ENCODE measurements around the gene TMEM88. TPM values are rescaled to one million over a fixed set of nuclear protein-coding genes. Genes with fewer than 3 reads are reported as not detected.

TMEM88 gene
- total and polyA plus RNA-seq, 11 donors, result 16.7 to 130 (median 27.8) TPM

DNA sequence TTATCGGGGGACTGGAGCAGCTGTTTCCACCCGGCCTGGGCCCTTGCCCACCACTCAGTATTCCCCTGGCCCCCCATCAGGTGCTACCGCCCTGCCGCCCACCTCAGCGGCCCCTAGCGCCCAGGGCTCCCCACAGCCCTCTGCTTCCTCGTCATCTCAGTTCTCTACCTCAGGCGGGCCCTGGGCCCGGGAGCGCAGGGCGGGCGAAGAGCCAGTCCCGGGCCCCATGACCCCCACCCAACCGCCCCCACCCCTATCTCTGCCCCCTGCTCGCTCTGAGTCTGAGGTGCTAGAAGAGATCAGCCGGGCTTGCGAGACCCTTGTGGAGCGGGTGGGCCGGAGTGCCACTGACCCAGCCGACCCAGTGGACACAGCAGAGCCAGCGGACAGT lies 6.1 kb upstream of the TMEM88 start:
- WGBS, 4 donors, result 89 to 93% (median 90%) methylated on average over 19 to 21 of the region's 21 CpGs
- H3K4me3 ChIP-seq, result no peak overlapping the region
- ATAC-seq (no peak), DNase-seq (no peak)
- peaks cover 3 to 82% (median 74%) of the 10 kb centered on the region in 9 donors for H3K36me3 ChIP-seq
- peaks cover 5 to 39% (median 27%) of the 10 kb centered on the region in 12 donors for H3K4me1 ChIP-seq
- H3K27ac ChIP-seq, result no peak overlapping the region
- no peaks in the 10 kb centered on the region for H3K27me3 ChIP-seq
- H3K9me3 ChIP-seq, result no peaks in the 10 kb centered on the region
- intact Hi-C loops (cut with DNase I), result loop anchor here in 4 of 10 donors (10.0 kb wide), 5 partner anchors 296 to 614 kb away; partner anchors contain the start of genes CHRNB1 (in 1 of the 4), DVL2 (in 1 of the 4), GABARAP (in 1 of the 4) and PER1 (in 1 of the 4)
- no peak for TF ChIP-seq CTCF (IDR thresholded peaks at IDR 0.05)
- no peak for TF ChIP-seq POLR2A (IDR thresholded peaks at IDR 0.05)

GRCh38 chr17:7849130-7849750 lies 5.6 kb upstream of the TMEM88 start:
- intact Hi-C loops (cut with DNase I), result loop anchor here in 4 of 10 donors (10.0 kb wide), 5 partner anchors 296 to 614 kb away; partner anchors contain the start of genes CHRNB1 (in 1 of the 4), DVL2 (in 1 of the 4), GABARAP (in 1 of the 4) and PER1 (in 1 of the 4)
- H3K4me1 ChIP-seq, result peaks cover 5 to 36% (median 25%) of the 10 kb centered on the region in 12 donors
- peaks cover 3 to 86% (median 77%) of the 10 kb centered on the region in 9 donors for H3K36me3 ChIP-seq
- no peaks in the 10 kb centered on the region for H3K27me3 ChIP-seq
- TF ChIP-seq POLR2A (IDR thresholded peaks at IDR 0.05), result no peak
- TF ChIP-seq CTCF (IDR thresholded peaks at IDR 0.05), result no peak
- no peak overlapping the region for H3K27ac ChIP-seq
- H3K4me3 ChIP-seq, result no peak overlapping the region
- H3K9me3 ChIP-seq, result no peaks in the 10 kb centered on the region
- 87 to 90% (median 88%) methylated on average over 33 to 35 of the region's 35 CpGs for WGBS, 4 donors
- DNase-seq (no peak), ATAC-seq (no peak)

DNA sequence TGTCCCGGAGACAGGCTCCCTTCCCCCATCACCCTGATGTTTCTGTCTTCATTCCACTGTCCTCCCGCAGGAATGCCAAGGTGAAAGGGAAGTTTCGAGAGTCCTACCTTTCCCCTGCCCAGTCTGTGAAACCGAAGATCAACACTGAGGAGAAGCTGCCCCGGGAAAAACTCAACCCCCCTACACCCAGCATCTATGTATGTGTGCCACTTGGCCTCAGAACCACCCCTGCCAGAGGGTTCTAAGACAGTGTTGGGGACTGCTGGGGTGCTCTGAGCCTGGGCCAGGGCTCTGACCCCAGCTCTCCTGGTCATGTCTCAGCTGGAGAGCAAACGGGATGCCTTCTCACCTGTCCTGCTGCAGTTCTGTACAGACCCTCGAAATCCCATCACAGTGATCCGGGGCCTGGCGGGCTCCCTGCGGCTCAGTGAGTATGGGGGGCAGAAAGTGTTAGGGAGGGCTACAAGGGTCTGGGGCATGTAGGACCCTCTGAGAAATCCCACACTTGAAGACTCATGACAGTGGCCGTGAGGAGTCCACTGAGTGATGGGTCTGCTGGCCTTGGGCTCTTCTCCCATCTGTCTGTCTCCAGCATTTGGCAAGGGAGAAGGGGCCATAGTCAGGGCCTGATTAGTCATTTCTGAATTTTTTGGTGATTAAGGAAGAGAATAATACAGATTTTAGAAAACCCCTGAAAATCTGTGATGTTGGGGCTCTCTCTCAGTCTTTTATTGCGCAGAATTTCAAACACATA lies 4.9 kb upstream of the TMEM88 start:
- Histone ChIP-seq H3K27me3 (no peaks in the 10 kb centered on the region), H3K27ac (no peak overlapping the region), H3K4me1 (peaks cover 5 to 36% (median 24%) of the 10 kb centered on the region in 12 donors), H3K4me3 (no peak overlapping the region), H3K9me3 (no peaks in the 10 kb centered on the region), H3K36me3 (peaks cover 3 to 86% (median 77%) of the 10 kb centered on the region in 9 donors)
- DNase-seq, result no peak
- no peak for ATAC-seq
- intact Hi-C loops (cut with DNase I), result loop anchor here (2.0 to 10.0 kb wide), 10 partner anchors 15 to 615 kb away; partner anchors contain the start of genes KDM6B (in 3 of the 10), PER1 (in 2 of the 10), CHRNB1 (in 1 of the 10) and DVL2 (in 1 of the 10)
- WGBS, 4 donors, result 78 to 88% (median 84%) methylated on average over 8 to 12 of the region's 12 CpGs
- TF ChIP-seq POLR2A (IDR thresholded peaks at IDR 0.05), result no peak
- no peak for TF ChIP-seq CTCF (IDR thresholded peaks at IDR 0.05)

All from heart left ventricle (tissue), 16 donors.